Ectodermal cell (in vitro differentiated cells): ENCODE data around the gene LAMB1.

ENCODE experiments used
- H3K27ac ChIP-seq: 2 replicates; pipeline ENCODE4 v1.7.0; 2013; ENCODE audit warnings: mild to moderate bottlenecking, low read depth, low read length; ENCODE audit not compliant: insufficient read depth, poor library complexity, severe bottlenecking
- H3K27me3 ChIP-seq: 2 replicates; pipeline ENCODE4 v1.7.0; 2013; ENCODE audit warnings: mild to moderate bottlenecking, low read length; ENCODE audit not compliant: insufficient read depth, control insufficient read depth, poor library complexity, severe bottlenecking
- H3K36me3 ChIP-seq: one replicate; pipeline ENCODE4 v1.7.0; 2013; ENCODE audit warnings: low read length; ENCODE audit not compliant: control insufficient read depth, insufficient read depth
- H3K4me1 ChIP-seq: one replicate; pipeline ENCODE4 v1.7.0; 2013; ENCODE audit warnings: low read length; ENCODE audit not compliant: control insufficient read depth, insufficient read depth
- H3K4me3 ChIP-seq: 2 replicates; pipeline ENCODE4 v1.7.0; 2013; ENCODE audit warnings: low read depth, low read length, control low read depth; ENCODE audit not compliant: insufficient read depth
- H3K9me3 ChIP-seq: 2 replicates; pipeline ENCODE4 v1.7.0; 2013; ENCODE audit warnings: mild to moderate bottlenecking, low read length, moderate library complexity; ENCODE audit not compliant: control insufficient read depth
- WGBS, 2 experiments: methylation state at CpG; one replicate each; pipeline ENCODE4 v1.1.7; 2013; ENCODE audit warnings: missing lambda C conversion rate in 2 of 2; 5-methylcytosine and 5-hydroxymethylcytosine counted together

The LAMB1 gene

GRCh38 chr7:108010377-108010776 is 7.4 kb upstream of the LAMB1 start:
- Histone ChIP-seq H3K27me3 (peaks cover 25% of the 10 kb centered on the region), H3K27ac (no peak overlapping the region), H3K36me3 (no peaks in the 10 kb centered on the region), H3K9me3 (no peaks in the 10 kb centered on the region), H3K4me1 (no peaks in the 10 kb centered on the region), H3K4me3 (no peak overlapping the region)
- WGBS, 2 experiments, result 60% methylated on average over 1 of the region's 1 CpG; no CpG with 5 or more reads in 1 of the 2 experiments

- 91 to 95% methylated on average over 4 of the region's 4 CpGs for WGBS, 2 experiments
- Histone ChIP-seq H3K36me3 (no peaks in the 10 kb centered on the region), H3K27me3 (peaks cover 31% of the 10 kb centered on the region), H3K9me3 (no peaks in the 10 kb centered on the region), H3K27ac (no peak overlapping the region), H3K4me1 (no peaks in the 10 kb centered on the region), H3K4me3 (no peak overlapping the region)
Measured at GRCh38 chr7:108009873-108010272, 6.9 kb upstream of the LAMB1 start.

- Histone ChIP-seq H3K9me3 (no peaks in the 10 kb centered on the region), H3K27ac (no peak overlapping the region), H3K27me3 (peaks cover 41% of the 10 kb centered on the region), H3K4me3 (no peak overlapping the region), H3K4me1 (no peaks in the 10 kb centered on the region), H3K36me3 (no peaks in the 10 kb centered on the region)
Measured at GRCh38 chr7:108008827-108009226, 5.9 kb upstream of the LAMB1 start.

- no peak overlapping the region for H3K27ac ChIP-seq
- H3K36me3 ChIP-seq, result no peaks in the 10 kb centered on the region
- peaks cover 47% of the 10 kb centered on the region for H3K27me3 ChIP-seq
- no peaks in the 10 kb centered on the region for H3K9me3 ChIP-seq
- H3K4me1 ChIP-seq, result no peaks in the 10 kb centered on the region
- WGBS, 2 experiments, result 87 to 89% methylated on average over 2 of the region's 4 CpGs
- no peak overlapping the region for H3K4me3 ChIP-seq
Measured at GRCh38 chr7:108008240-108008639, 5.3 kb upstream of the LAMB1 start.

GRCh38 chr7:108007762-108008161 is 4.8 kb upstream of the LAMB1 start:
- H3K9me3 ChIP-seq, result no peaks in the 10 kb centered on the region
- H3K36me3 ChIP-seq, result no peaks in the 10 kb centered on the region
- no peak overlapping the region for H3K4me3 ChIP-seq
- H3K27me3 ChIP-seq, result peaks cover 52% of the 10 kb centered on the region
- no peak overlapping the region for H3K27ac ChIP-seq
- 77 to 78% methylated on average over 3 of the region's 3 CpGs for WGBS, 2 experiments
- H3K4me1 ChIP-seq, result no peaks in the 10 kb centered on the region

- H3K4me3 ChIP-seq, result no peak overlapping the region
- no peaks in the 10 kb centered on the region for H3K9me3 ChIP-seq
- H3K36me3 ChIP-seq, result no peaks in the 10 kb centered on the region
- H3K27ac ChIP-seq, result no peak overlapping the region
- 93 to 98% methylated on average over 3 of the region's 3 CpGs for WGBS, 2 experiments
- peaks cover 57% of the 10 kb centered on the region for H3K27me3 ChIP-seq
- no peaks in the 10 kb centered on the region for H3K4me1 ChIP-seq
Measured at GRCh38 chr7:108007261-108007660, 4.3 kb upstream of the LAMB1 start.

- peaks cover 72% of the 10 kb centered on the region for H3K27me3 ChIP-seq
- no peak overlapping the region for H3K27ac ChIP-seq
- H3K4me3 ChIP-seq, result no peak overlapping the region
- H3K9me3 ChIP-seq, result no peaks in the 10 kb centered on the region
- no peaks in the 10 kb centered on the region for H3K36me3 ChIP-seq
- H3K4me1 ChIP-seq, result peaks cover 4% of the 10 kb centered on the region
- 35 to 38% methylated on average over 13 of the region's 13 CpGs for WGBS, 2 experiments
Measured at GRCh38 chr7:108004220-108005142, 1.5 kb upstream of the LAMB1 start.

GRCh38 chr7:108003599-108003935 is 606 bp upstream of the LAMB1 start:
- H3K4me3 ChIP-seq, result peak overlapping the region; percentile 59
- no peaks in the 10 kb centered on the region for H3K36me3 ChIP-seq
- 37 to 39% methylated on average over 15 of the region's 15 CpGs for WGBS, 2 experiments
- no peak overlapping the region for H3K27ac ChIP-seq
- no peaks in the 10 kb centered on the region for H3K9me3 ChIP-seq
- H3K27me3 ChIP-seq, result peaks cover 69% of the 10 kb centered on the region
- peaks cover 6% of the 10 kb centered on the region for H3K4me1 ChIP-seq

- Histone ChIP-seq H3K27ac (no peak overlapping the region), H3K9me3 (no peaks in the 10 kb centered on the region), H3K4me3 (peak overlapping the region; percentile 59), H3K4me1 (peaks cover 6% of the 10 kb centered on the region), H3K36me3 (peaks cover 2% of the 10 kb centered on the region), H3K27me3 (peaks cover 64% of the 10 kb centered on the region)
- 1% methylated on average over 75 of the region's 75 CpGs for WGBS, 2 experiments
Measured at GRCh38 chr7:108001764-108002725, 916 bp downstream of the LAMB1 start.
